Activated CD4-positive, alpha-beta T cell treated with anti-CD3 and anti-CD28 coated beads, Interleukin-2, amount 50 U/mL, for 1 hour (primary cell): ENCODE results near the gene LZTR1.
A peak's percentile ranks its signal among the peaks of the same experiment; 100 is the strongest.
"Not testable (repeated sequence)": the region's sequence is repeated elsewhere in the genome, so short reads cannot be mapped to it uniquely, and the experiment has no call there.

Source experiments
- DNase-seq: peaks from one replicate; pipeline ENCODE4 v3.0.0-alpha.2; 2020

LZTR1 gene

GRCh38 chr22:21041937-21042336 is 59.8 kb downstream of the LZTR1 start:
- no peak for DNase-seq

GRCh38 chr22:21042978-21043859 is 61.1 kb downstream of the LZTR1 start:
- DNase-seq: no peak

- no peak for DNase-seq
These were observed 61.9 kb downstream of the LZTR1 start for GRCh38 chr22:21043860-21044535.

- no peak for DNase-seq
These were observed 63.0 kb downstream of the LZTR1 start for GRCh38 chr22:21044931-21045584.

GRCh38 chr22:21045585-21046294 is 63.6 kb downstream of the LZTR1 start, which contains the start of gene LRRC74B:
Gene LRRC74B, plus strand, starts transcription at chr22:21045946. Its CDS starts 41 bp downstream, at chr22:21045987.
- peak; percentile 67 for DNase-seq

GRCh38 chr22:21047035-21047661 is 65.1 kb downstream of the LZTR1 start:
- DNase-seq: no peak

- DNase-seq: no peak
These were observed 65.6 kb downstream of the LZTR1 start for GRCh38 chr22:21047730-21048129.

GRCh38 chr22:21048448-21048847 is 66.4 kb downstream of the LZTR1 start:
- DNase-seq: not testable (repeated sequence)
